Caco-2 (cell line): Measurements from ENCODE around the gene PPM1E. TPM values are rescaled to one million over a fixed set of nuclear protein-coding genes. Genes with fewer than 3 reads are reported as not detected.

ENCODE experiments used
- BruUV-seq: library from RNA; stranded (reverse); fragments of 400-500 nt; replicated peaks from 2 replicates; lab custom pipeline; 2021; lab: Mats Ljungman, UMichigan
- CTCF ChIA-PET: fragments of 300-600 bp; sonication (Branson Sonifier 250); formaldehyde crosslinking; loops from one replicate; lab custom pipeline; 2022; ENCODE audit warnings: antibody characterized with exemption; lab: Charles Lee
- POLR2A ChIA-PET: fragments of 300-600 bp; sonication (Branson Sonifier 250); formaldehyde crosslinking; loops from one replicate; lab custom pipeline; 2022; ENCODE audit warnings: antibody characterized with exemption; lab: Charles Lee
- DNase-seq, 2 experiments: peaks; one replicate each; pipeline versions ENCODE4 v3.0.0 to v3.0.0-alpha.2; 2020 to 2022
- H3K27me3 ChIP-seq: replicated peaks from 2 replicates; pipeline ENCODE4 v1.6.0; 2011; ENCODE audit warnings: low read length; ENCODE audit not compliant: control insufficient read depth, insufficient read depth
- H3K36me3 ChIP-seq: 2 replicates; pipeline ENCODE4 v1.5.1; 2011; ENCODE audit warnings: low read length; ENCODE audit not compliant: control insufficient read depth, insufficient read depth
- H3K4me1 ChIP-seq: fragments of 250-450 bp; sonication (Bioruptor Pico); 2 replicates; pipeline ENCODE4 v1.5.1; 2020; ENCODE audit warnings: mild to moderate bottlenecking
- H3K4me3 ChIP-seq: 2 replicates; pipeline ENCODE4 v1.5.1; 2011; ENCODE audit warnings: low read depth, mild to moderate bottlenecking, control low read depth, low read length
- H3K9me3 ChIP-seq: fragments of 250-450 bp; sonication (Bioruptor Pico); 2 replicates; pipeline ENCODE4 v1.5.1; 2020; ENCODE audit warnings: mild to moderate bottlenecking, moderate library complexity
- H3K27ac Mint-ChIP-seq: one replicate; pipeline ENCODE4 v1.8.0; 2022; ENCODE audit warnings: mixed read lengths; ENCODE audit not compliant: unreplicated experiment
- H3K27me3 Mint-ChIP-seq: one replicate; pipeline ENCODE4 v1.8.0; 2022; ENCODE audit warnings: mixed read lengths; ENCODE audit not compliant: insufficient read depth, unreplicated experiment
- H3K36me3 Mint-ChIP-seq: one replicate; pipeline ENCODE4 v1.8.0; 2022; ENCODE audit warnings: mild to moderate bottlenecking, mixed read lengths; ENCODE audit not compliant: insufficient read depth, unreplicated experiment
- H3K4me1 Mint-ChIP-seq: one replicate; pipeline ENCODE4 v1.8.0; 2022; ENCODE audit warnings: low read depth, mixed read lengths; ENCODE audit not compliant: unreplicated experiment
- H3K4me3 Mint-ChIP-seq: one replicate; pipeline ENCODE4 v1.8.0; 2022; ENCODE audit warnings: mild to moderate bottlenecking, moderate library complexity, mixed read lengths; ENCODE audit not compliant: unreplicated experiment
- H3K9me3 Mint-ChIP-seq: one replicate; pipeline ENCODE4 v1.8.0; 2022; ENCODE audit warnings: mixed read lengths; ENCODE audit not compliant: unreplicated experiment
- CTCF ChIP-seq, 2 experiments: fragments of 200-600 bp in 1 of 2; IDR thresholded peaks; 1 replicate in 1 of 2; 2 replicates in 1 of 2; pipeline versions ENCODE4 v1.5.1 to v1.8.0; 2011 to 2022; ENCODE audit warnings: antibody characterized with exemption in 1 of 2, control low read depth in 1 of 2, inconsistent platforms in 1 of 2, low read depth in 1 of 2, low read length in 1 of 2, mild to moderate bottlenecking in 1 of 2, moderate library complexity in 1 of 2; ENCODE audit not compliant: insufficient read depth in 1 of 2, severe bottlenecking in 1 of 2, unreplicated experiment in 1 of 2
- intact Hi-C: fragments of 100-400 bp; cut with micrococcal nuclease; formaldehyde crosslinking; loops from one replicate; pipeline ENCODE4 v1.10.0; 2022; ENCODE audit not compliant: unreplicated experiment
- total RNA-seq: library from RNA; stranded (reverse); gene quantifications from 2 replicates; pipeline ENCODE4 v1.2.3, GENCODE V29; 2022

PPM1E gene
- total RNA-seq, 1 experiment from 2014 or later: 0.09 TPM

GRCh38 chr17:58786586-58787295, 31.1 kb downstream of the PPM1E start:
- Histone ChIP-seq H3K4me3 (no peak overlapping the region), H3K4me1 (no peaks in the 10 kb centered on the region), H3K36me3 (no peaks in the 10 kb centered on the region), H3K27me3 (no peaks in the 10 kb centered on the region), H3K9me3 (peaks cover 3% of the 10 kb centered on the region; the same call in 1 of the 2 replicates)
- Mint-ChIP-seq H3K27me3 (peaks cover 7% of the 10 kb centered on the region), H3K27ac (no peak overlapping the region), H3K4me3 (no peak overlapping the region), H3K36me3 (no peaks in the 10 kb centered on the region), H3K4me1 (no peaks in the 10 kb centered on the region), H3K9me3 (no peaks in the 10 kb centered on the region)
- no peak for TF ChIP-seq CTCF (IDR thresholded peaks at IDR 0.05; ENCODE audit: insufficient read depth in 1 of 2, low read depth in 1 of 2, low read length in 1 of 2, severe bottlenecking in 1 of 2, unreplicated experiment in 1 of 2)
- BruUV-seq: no TSS peak
- ChIA-PET CTCF (no interaction called here), POLR2A (no interaction called here)
- no peak for DNase-seq
- intact Hi-C loops: no loop called here

GRCh38 chr17:58788199-58788598, 32.5 kb downstream of the PPM1E start:
- no TSS peak for BruUV-seq
- H3K9me3 ChIP-seq: no peaks in the 10 kb centered on the region
- ChIA-PET POLR2A (no interaction called here), CTCF (no interaction called here)
- intact Hi-C loops: no loop called here
- H3K4me3 Mint-ChIP-seq: no peak overlapping the region
- no peaks in the 10 kb centered on the region for H3K4me1 ChIP-seq
- H3K36me3 ChIP-seq: no peaks in the 10 kb centered on the region
- H3K27ac Mint-ChIP-seq: no peak overlapping the region
- no peak for DNase-seq
- no peaks in the 10 kb centered on the region for H3K4me1 Mint-ChIP-seq
- no peak overlapping the region for H3K4me3 ChIP-seq
- H3K9me3 Mint-ChIP-seq: no peaks in the 10 kb centered on the region
- H3K27me3 Mint-ChIP-seq: peaks cover 5% of the 10 kb centered on the region
- no peaks in the 10 kb centered on the region for H3K36me3 Mint-ChIP-seq
- no peak for TF ChIP-seq CTCF (IDR thresholded peaks at IDR 0.05; ENCODE audit: insufficient read depth in 1 of 2, low read depth in 1 of 2, low read length in 1 of 2, severe bottlenecking in 1 of 2, unreplicated experiment in 1 of 2)
- H3K27me3 ChIP-seq: no peaks in the 10 kb centered on the region

GRCh38 chr17:58789160-58789559, 33.5 kb downstream of the PPM1E start:
- Mint-ChIP-seq H3K4me1 (no peaks in the 10 kb centered on the region), H3K36me3 (no peaks in the 10 kb centered on the region), H3K9me3 (peaks cover 1% of the 10 kb centered on the region), H3K4me3 (no peak overlapping the region), H3K27ac (no peak overlapping the region), H3K27me3 (peaks cover 5% of the 10 kb centered on the region)
- ChIA-PET POLR2A (no interaction called here), CTCF (interaction anchor here (0.5 kb wide), 1 partner anchor 82 kb away, joined by 3 read pairs; no protein-coding TSS in a partner anchor)
- no peak for TF ChIP-seq CTCF (IDR thresholded peaks at IDR 0.05; ENCODE audit: insufficient read depth in 1 of 2, low read depth in 1 of 2, low read length in 1 of 2, severe bottlenecking in 1 of 2, unreplicated experiment in 1 of 2)
- Histone ChIP-seq H3K9me3 (no peaks in the 10 kb centered on the region), H3K4me3 (no peak overlapping the region), H3K27me3 (no peaks in the 10 kb centered on the region), H3K36me3 (no peaks in the 10 kb centered on the region), H3K4me1 (no peaks in the 10 kb centered on the region)
- no peak for DNase-seq
- intact Hi-C loops: no loop called here
- no TSS peak for BruUV-seq
